Cardiac muscle cell (in vitro differentiated cells and primary cell): ENCODE measurements around the gene MRPL2. TPM values are rescaled to one million over a fixed set of nuclear protein-coding genes. Genes with fewer than 3 reads are reported as not detected.

Experiments
- DNase-seq, 2 donors: peaks; one replicate each; pipeline versions ENCODE4 v3.0.0 to v3.0.0-alpha.2; 2010 to 2017; ENCODE audit warnings: low read depth in 1 of 2, low spot score in 1 of 2
- H3K27ac ChIP-seq: fragments of 200-600 bp; sonication (generic); 2 replicates; pipeline ENCODE4 v1.5.1; 2016
- H3K27me3 ChIP-seq: fragments of 200-600 bp; sonication (generic); 2 replicates; pipeline ENCODE4 v1.6.0; 2016; ENCODE audit warnings: control low read depth
- H3K36me3 ChIP-seq: fragments of 200-600 bp; sonication (generic); 2 replicates; pipeline ENCODE4 v1.5.1; 2016; ENCODE audit warnings: control low read depth
- H3K4me1 ChIP-seq: fragments of 200-600 bp; sonication (generic); 2 replicates; pipeline ENCODE4 v1.8.1; 2017; ENCODE audit warnings: low read depth, mild to moderate bottlenecking, mixed run types
- H3K4me3 ChIP-seq: fragments of 200-600 bp; sonication (generic); 2 replicates; pipeline ENCODE4 v1.5.1; 2016; ENCODE audit warnings: mild to moderate bottlenecking
- H3K9me3 ChIP-seq: fragments of 200-600 bp; sonication (generic); 2 replicates; pipeline ENCODE4 v1.5.1; 2017; ENCODE audit warnings: low read depth, mild to moderate bottlenecking, control low read depth
- CTCF ChIP-seq: IDR thresholded peaks from 2 replicates; pipeline ENCODE4 v1.5.1; 2012; ENCODE audit warnings: low read depth, mild to moderate bottlenecking, low read length
- polyA plus RNA-seq: library from polyadenylated mRNA; unstranded; fragments of >200 nt; fragmentation: Nextera tagmentation; extraction: Ambion mirVana; gene quantifications from 2 replicates; pipeline ENCODE4 v1.2.1, GENCODE V29; 2016
- total RNA-seq: library from RNA; depleted of rRNA; stranded (reverse); fragments of >200 nt; gene quantifications from 2 replicates; pipeline ENCODE4 v1.2.3, GENCODE V29; 2016

The MRPL2 gene
- total and polyA plus RNA-seq, 2 experiments from 2014 or later = 49.1 to 148 TPM

DNA sequence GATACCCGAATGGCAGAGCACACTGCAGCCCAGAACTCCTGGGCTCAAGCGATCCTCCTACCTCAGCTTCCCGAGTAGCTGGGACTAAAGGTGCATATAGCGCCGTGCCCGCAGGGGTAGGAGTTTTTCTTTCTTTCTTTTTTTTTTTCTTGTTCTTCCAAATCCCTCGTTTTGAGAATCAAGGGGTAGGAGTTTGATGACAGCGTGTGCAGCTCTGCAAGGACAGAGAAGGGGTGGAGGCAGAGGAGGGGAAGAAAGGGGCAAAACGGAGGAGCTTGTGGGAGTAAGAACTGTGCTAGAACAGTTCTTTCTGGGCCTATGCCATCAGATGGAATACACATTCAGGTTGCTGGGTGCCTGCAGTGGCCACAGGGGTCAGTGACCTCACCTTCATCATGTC lies 22.5 kb downstream of the MRPL2 start:
- H3K4me1 ChIP-seq = no peaks in the 10 kb centered on the region
- H3K4me3 ChIP-seq = no peak overlapping the region
- H3K36me3 ChIP-seq = peaks cover 38% of the 10 kb centered on the region
- no peak overlapping the region for H3K27ac ChIP-seq
- H3K9me3 ChIP-seq = no peaks in the 10 kb centered on the region
- DNase-seq = no peak
- no peak for TF ChIP-seq CTCF
- H3K27me3 ChIP-seq = no peaks in the 10 kb centered on the region

DNA sequence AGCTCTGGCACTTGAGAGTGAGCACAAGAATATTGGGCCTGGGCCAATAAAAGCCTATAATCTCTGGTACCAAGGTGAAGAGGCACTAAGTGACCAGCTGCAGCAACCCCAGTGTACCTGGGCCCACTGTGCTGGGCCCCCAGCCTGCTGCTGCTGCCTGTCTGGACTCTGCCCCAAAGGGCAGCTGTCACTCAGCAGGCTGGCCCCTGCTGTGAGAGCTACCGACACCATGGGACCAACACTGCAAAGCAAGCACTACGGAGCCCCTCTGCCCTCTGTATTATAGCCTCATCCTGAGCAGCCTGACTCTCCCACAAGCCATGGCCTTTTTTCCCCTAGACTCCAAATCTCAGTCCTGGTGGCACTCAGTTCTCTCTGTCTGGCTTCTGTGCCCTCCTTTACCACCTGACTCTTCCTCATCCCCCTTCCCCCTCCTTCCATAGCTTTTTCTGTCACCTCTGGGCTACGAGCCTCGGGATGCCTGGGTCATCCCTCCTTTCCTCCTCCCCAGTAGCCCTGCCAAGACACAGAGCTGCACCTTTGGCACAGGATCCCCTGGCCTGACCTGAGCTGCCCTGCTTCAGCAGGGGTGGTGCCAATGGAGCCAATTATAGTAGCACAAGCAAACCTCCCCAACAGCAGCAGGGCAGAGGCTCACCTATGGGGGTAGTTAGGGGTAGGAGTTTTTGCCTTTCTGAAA lies 23.6 kb downstream of the MRPL2 start:
- no peak for TF ChIP-seq CTCF
- peaks cover 38% of the 10 kb centered on the region for H3K36me3 ChIP-seq
- no peak for DNase-seq
- no peaks in the 10 kb centered on the region for H3K27me3 ChIP-seq
- no peak overlapping the region for H3K4me3 ChIP-seq
- no peaks in the 10 kb centered on the region for H3K9me3 ChIP-seq
- no peak overlapping the region for H3K27ac ChIP-seq
- no peaks in the 10 kb centered on the region for H3K4me1 ChIP-seq

- no peak for DNase-seq
- peaks cover 45% of the 10 kb centered on the region for H3K36me3 ChIP-seq
Measured at GRCh38 chr6:43034190-43034525, 25.1 kb downstream of the MRPL2 start.

DNA sequence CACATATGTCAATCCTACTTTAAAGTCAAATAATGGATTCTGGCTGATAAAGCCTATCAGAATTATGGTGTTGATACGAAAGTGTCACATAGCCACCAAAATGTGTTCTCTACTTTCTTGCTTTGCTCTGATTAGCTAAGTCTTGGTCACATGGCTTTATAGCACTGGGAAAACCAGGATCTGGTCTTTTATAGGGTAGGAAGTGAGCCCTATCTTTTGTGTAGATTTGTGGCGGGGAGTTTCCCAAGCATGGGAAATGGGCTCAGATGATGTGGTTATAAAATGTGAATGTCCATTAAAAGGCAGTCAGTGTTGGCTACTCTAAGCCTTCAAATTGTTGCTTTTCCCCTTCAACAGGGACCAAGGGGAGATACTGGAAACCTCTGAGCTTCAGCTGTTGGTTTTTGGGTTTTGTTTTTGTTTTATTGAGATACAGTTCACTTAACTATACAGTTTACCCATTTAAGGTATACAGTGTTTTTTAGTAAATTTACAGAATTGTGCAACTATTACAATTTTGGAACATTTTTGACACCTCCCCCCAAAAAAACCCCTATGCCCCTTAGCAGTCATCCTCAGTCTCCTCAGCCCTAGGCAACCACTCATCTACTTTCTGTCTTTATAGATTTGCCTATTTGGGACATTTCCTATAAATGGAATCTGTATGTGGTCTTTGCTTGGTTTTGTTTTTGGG lies 25.6 kb downstream of the MRPL2 start:
- Histone ChIP-seq H3K4me1 (no peaks in the 10 kb centered on the region), H3K27ac (no peak overlapping the region), H3K4me3 (no peak overlapping the region), H3K27me3 (no peaks in the 10 kb centered on the region), H3K9me3 (no peaks in the 10 kb centered on the region), H3K36me3 (peaks cover 49% of the 10 kb centered on the region)
- no peak for DNase-seq
- no peak for TF ChIP-seq CTCF

More at GRCh38 chr6:43034190-43034525, 25.1 kb downstream of the MRPL2 start:
- Histone ChIP-seq H3K4me1 (no peaks in the 10 kb centered on the region), H3K4me3 (no peak overlapping the region), H3K9me3 (no peaks in the 10 kb centered on the region), H3K27ac (no peak overlapping the region), H3K27me3 (no peaks in the 10 kb centered on the region)
- TF ChIP-seq CTCF = no peak

GRCh38 chr6:43032326-43032725 lies 26.9 kb downstream of the MRPL2 start:
- no peak overlapping the region for H3K27ac ChIP-seq
- no peak overlapping the region for H3K4me3 ChIP-seq
- no peaks in the 10 kb centered on the region for H3K9me3 ChIP-seq
- no peak for TF ChIP-seq CTCF
- no peaks in the 10 kb centered on the region for H3K4me1 ChIP-seq
- peaks cover 40% of the 10 kb centered on the region for H3K36me3 ChIP-seq
- H3K27me3 ChIP-seq = no peaks in the 10 kb centered on the region
- no peak for DNase-seq
